ENCODE measurements around the gene MRPL2. TPM values are rescaled to one million over a fixed set of nuclear protein-coding genes. Genes with fewer than 3 reads are reported as not detected.
A peak's percentile ranks its signal among the peaks of the same experiment; 100 is the strongest.

The MRPL2 gene
- 50.7 and 55.2 TPM in 2 replicates for total RNA-seq
- long read RNA-seq, transcript MRPL2-202 (7 exons, 1,588 nt) = major isoform, 12 of 13 reads
- long read RNA-seq, partial matches to known transcripts = 0 of 13 reads
- long read RNA-seq, other reads (novel, unspliced or antisense) = 1 of 13 reads

GRCh38 chr6:43059168-43060033 lies at the start of gene MRPL2, which contains the start of gene KLC4:
Gene MRPL2 (minus strand): TSS chr6:43059434. CDS start chr6:43059381, 53 bp downstream.
Gene KLC4 (plus strand): TSS chr6:43059631. CDS start chr6:43061336, 1,705 bp downstream.
- no peaks in the 10 kb centered on the region for H3K9me3 Mint-ChIP-seq (ENCODE audit: unreplicated experiment)
- peaks cover 19% of the 10 kb centered on the region for H3K36me3 Mint-ChIP-seq (ENCODE audit: unreplicated experiment)
- H3K4me3 Mint-ChIP-seq (ENCODE audit: unreplicated experiment) = peak within 1 kb of the TSS; percentile 95
- H3K4me1 Mint-ChIP-seq (ENCODE audit: unreplicated experiment) = peaks cover 32% of the 10 kb centered on the region
- H3K27ac Mint-ChIP-seq (ENCODE audit: unreplicated experiment) = peak within 1 kb of the TSS; percentile 99
- TF ChIP-seq, protein P1, sequence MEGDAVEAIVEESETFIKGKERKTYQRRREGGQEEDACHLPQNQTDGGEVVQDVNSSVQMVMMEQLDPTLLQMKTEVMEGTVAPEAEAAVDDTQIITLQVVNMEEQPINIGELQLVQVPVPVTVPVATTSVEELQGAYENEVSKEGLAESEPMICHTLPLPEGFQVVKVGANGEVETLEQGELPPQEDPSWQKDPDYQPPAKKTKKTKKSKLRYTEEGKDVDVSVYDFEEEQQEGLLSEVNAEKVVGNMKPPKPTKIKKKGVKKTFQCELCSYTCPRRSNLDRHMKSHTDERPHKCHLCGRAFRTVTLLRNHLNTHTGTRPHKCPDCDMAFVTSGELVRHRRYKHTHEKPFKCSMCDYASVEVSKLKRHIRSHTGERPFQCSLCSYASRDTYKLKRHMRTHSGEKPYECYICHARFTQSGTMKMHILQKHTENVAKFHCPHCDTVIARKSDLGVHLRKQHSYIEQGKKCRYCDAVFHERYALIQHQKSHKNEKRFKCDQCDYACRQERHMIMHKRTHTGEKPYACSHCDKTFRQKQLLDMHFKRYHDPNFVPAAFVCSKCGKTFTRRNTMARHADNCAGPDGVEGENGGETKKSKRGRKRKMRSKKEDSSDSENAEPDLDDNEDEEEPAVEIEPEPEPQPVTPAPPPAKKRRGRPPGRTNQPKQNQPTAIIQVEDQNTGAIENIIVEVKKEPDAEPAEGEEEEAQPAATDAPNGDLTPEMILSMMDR (IDR thresholded peaks at IDR 0.05) = no peak
- DNase-seq (ENCODE audit: extremely low spot score, unreplicated experiment) = peak; percentile 98
- no peaks in the 10 kb centered on the region for H3K27me3 Mint-ChIP-seq (ENCODE audit: unreplicated experiment)

- H3K4me3 Mint-ChIP-seq (ENCODE audit: unreplicated experiment) = no peak overlapping the region
- TF ChIP-seq, protein P1 (IDR thresholded peaks at IDR 0.05) = no peak
- H3K27ac Mint-ChIP-seq (ENCODE audit: unreplicated experiment) = no peak overlapping the region
- no peaks in the 10 kb centered on the region for H3K9me3 Mint-ChIP-seq (ENCODE audit: unreplicated experiment)
- no peaks in the 10 kb centered on the region for H3K27me3 Mint-ChIP-seq (ENCODE audit: unreplicated experiment)
- peaks cover 1% of the 10 kb centered on the region for H3K4me1 Mint-ChIP-seq (ENCODE audit: unreplicated experiment)
- no peak for DNase-seq (ENCODE audit: extremely low spot score, unreplicated experiment)
- H3K36me3 Mint-ChIP-seq (ENCODE audit: unreplicated experiment) = no peaks in the 10 kb centered on the region
Observed at GRCh38 chr6:43107344-43108062, 48.3 kb upstream of the MRPL2 start.

DNA sequence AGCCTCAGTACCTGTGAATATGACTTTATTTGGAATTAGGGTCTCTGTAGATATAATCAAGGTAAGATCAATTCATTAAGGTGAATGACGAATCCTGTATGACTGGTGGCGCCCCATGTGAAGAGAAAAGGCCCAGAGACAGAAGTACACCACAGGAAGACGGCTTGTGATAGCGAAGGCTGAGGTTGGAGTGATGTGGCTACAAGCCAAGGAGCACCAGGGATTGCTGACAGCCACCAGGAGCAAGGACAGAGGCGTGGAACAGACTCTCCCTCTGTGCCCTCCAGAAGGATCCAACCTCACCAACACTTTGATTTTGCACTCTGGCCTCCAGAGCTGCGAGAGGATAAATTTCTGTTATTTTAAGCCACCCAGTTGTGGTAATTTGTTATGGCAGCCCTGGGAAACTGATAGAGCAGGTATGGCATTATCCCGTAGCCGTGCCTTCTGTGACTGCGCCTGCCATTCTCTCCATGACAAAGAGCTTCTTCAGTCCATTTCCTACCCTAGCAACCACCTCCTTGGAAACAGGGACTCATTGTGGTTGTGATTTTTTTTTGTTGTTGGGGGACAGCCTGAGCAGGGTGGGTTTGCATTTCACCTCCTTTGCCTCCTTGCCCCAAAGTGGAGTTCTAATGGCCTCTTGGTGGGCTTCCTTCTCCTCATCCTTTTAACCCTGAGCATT lies 46.4 kb upstream of the MRPL2 start:
- H3K4me1 Mint-ChIP-seq (ENCODE audit: unreplicated experiment) = peaks cover 2% of the 10 kb centered on the region
- DNase-seq (ENCODE audit: extremely low spot score, unreplicated experiment) = no peak
- no peak overlapping the region for H3K27ac Mint-ChIP-seq (ENCODE audit: unreplicated experiment)
- H3K27me3 Mint-ChIP-seq (ENCODE audit: unreplicated experiment) = no peaks in the 10 kb centered on the region
- no peak overlapping the region for H3K4me3 Mint-ChIP-seq (ENCODE audit: unreplicated experiment)
- H3K36me3 Mint-ChIP-seq (ENCODE audit: unreplicated experiment) = no peaks in the 10 kb centered on the region
- TF ChIP-seq, protein P1 (IDR thresholded peaks at IDR 0.05) = no peak
- no peaks in the 10 kb centered on the region for H3K9me3 Mint-ChIP-seq (ENCODE audit: unreplicated experiment)

GRCh38 chr6:43103253-43103876 lies 44.1 kb upstream of the MRPL2 start:
- DNase-seq (ENCODE audit: extremely low spot score, unreplicated experiment) = no peak
- Mint-ChIP-seq H3K4me1 (ENCODE audit: unreplicated experiment) (peaks cover 7% of the 10 kb centered on the region), H3K27ac (ENCODE audit: unreplicated experiment) (no peak overlapping the region)

More at GRCh38 chr6:43103253-43103876, 44.1 kb upstream of the MRPL2 start:
- H3K27me3 Mint-ChIP-seq (ENCODE audit: unreplicated experiment) = no peaks in the 10 kb centered on the region
- TF ChIP-seq, protein P1 (IDR thresholded peaks at IDR 0.05) = no peak
- no peaks in the 10 kb centered on the region for H3K36me3 Mint-ChIP-seq (ENCODE audit: unreplicated experiment)
- H3K4me3 Mint-ChIP-seq (ENCODE audit: unreplicated experiment) = no peak overlapping the region
- no peaks in the 10 kb centered on the region for H3K9me3 Mint-ChIP-seq (ENCODE audit: unreplicated experiment)
